GM23248 (cell line): Measurements from ENCODE around the gene AGFG2.

Experiments
- EZH2 ChIP-seq: fragments of 200-600 bp; sonication (generic); IDR thresholded peaks from 2 replicates; pipeline ENCODE4 v1.6.1; 2018; ENCODE audit warnings: antibody characterized with exemption, mild to moderate bottlenecking; ENCODE audit not compliant: insufficient read depth, poor library complexity, severe bottlenecking
- EZH2phosphoT487 ChIP-seq: fragments of 200-600 bp; sonication (generic); IDR thresholded peaks from 2 replicates; pipeline ENCODE4 v1.6.1; 2018; ENCODE audit warnings: antibody characterized with exemption, moderate library complexity, mild to moderate bottlenecking, low read depth; ENCODE audit not compliant: insufficient read depth

DNA sequence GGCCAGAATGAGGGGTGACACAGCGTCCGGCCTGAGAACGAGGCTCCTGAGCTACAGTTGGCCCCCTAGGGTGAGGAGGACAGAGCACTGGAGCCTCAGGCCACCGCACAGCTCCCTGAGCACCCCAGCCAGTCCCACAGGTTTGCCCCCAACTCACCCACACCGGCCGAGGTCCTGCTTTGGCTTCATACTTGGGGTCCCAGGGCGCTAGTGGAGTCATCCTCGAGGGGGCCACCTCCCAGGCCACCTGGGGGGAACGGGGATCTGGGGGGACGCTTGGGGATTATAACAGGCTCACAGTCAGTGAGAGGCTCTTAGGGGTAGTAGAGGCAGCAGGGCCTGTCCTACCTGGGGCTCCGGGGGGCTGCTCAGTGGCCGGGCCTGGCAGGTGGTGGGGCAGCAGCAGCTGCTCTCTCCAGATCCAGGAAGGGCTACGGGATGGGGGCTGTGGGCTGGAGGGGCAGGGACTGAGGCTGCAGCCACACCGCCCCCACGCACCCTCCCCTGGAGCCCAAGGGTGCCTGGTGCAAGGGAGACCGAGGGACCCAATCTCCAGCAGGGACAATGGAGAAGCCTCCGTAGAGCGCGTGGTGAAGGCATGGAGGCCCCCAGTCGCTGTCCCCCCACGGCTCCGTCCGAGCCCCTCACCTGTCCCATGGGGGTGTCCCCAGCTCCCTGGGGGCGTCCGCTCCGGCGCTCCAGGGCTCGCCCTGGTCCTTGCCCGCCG lies 34.1 kb downstream of the AGFG2 start:
- TF ChIP-seq EZH2, result no peak
- no peak for TF ChIP-seq EZH2phosphoT487
